ENCODE data around the gene FAF1.

GRCh38 chr1:50666849-50667248, 293.2 kb downstream of the FAF1 start:
- no peak for TF ChIP-seq CTCF (IDR thresholded peaks at IDR 0.05)
- TF ChIP-seq EP300 (IDR thresholded peaks at IDR 0.05), result no peak
- no peak for TF ChIP-seq POLR2A (IDR thresholded peaks at IDR 0.05)
